ENCODE results near the gene MOV10. TPM values are rescaled to one million over a fixed set of nuclear protein-coding genes. Genes with fewer than 3 reads are reported as not detected.
A peak's percentile ranks its signal among the peaks of the same experiment; 100 is the strongest.

Gene MOV10
- total and polyA plus RNA-seq, 2 donors from 2014 or later = 60.6 to 62.5 TPM

DNA sequence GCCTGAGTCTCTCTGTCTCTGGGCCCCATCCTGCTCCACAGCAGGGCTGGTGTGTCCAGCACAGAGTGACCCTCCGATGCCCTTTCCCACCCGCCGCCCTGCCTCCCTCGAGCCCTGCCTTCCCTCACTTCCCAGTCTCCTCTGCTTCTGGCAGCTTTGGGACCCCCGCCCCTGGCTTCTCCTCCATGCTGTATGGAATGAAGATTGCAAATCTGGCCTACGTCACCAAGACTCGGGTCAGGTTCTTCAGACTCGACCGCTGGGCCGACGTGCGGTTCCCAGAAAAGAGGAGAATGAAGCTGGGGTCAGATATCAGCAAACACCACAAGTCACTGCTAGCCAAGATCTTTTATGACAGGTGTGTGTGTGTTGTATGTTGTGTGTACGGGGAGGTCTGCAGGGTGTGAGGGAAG lies 14.3 kb downstream of the MOV10 start:
- TF ChIP-seq, protein P1, sequence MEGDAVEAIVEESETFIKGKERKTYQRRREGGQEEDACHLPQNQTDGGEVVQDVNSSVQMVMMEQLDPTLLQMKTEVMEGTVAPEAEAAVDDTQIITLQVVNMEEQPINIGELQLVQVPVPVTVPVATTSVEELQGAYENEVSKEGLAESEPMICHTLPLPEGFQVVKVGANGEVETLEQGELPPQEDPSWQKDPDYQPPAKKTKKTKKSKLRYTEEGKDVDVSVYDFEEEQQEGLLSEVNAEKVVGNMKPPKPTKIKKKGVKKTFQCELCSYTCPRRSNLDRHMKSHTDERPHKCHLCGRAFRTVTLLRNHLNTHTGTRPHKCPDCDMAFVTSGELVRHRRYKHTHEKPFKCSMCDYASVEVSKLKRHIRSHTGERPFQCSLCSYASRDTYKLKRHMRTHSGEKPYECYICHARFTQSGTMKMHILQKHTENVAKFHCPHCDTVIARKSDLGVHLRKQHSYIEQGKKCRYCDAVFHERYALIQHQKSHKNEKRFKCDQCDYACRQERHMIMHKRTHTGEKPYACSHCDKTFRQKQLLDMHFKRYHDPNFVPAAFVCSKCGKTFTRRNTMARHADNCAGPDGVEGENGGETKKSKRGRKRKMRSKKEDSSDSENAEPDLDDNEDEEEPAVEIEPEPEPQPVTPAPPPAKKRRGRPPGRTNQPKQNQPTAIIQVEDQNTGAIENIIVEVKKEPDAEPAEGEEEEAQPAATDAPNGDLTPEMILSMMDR (IDR thresholded peaks at IDR 0.05; ENCODE audit: borderline replicate concordance, extremely low read depth, insufficient read depth) = no peak
- H3K9me3 ChIP-seq (ENCODE audit: control insufficient read depth in 2 of 3, insufficient read depth in 1 of 3, low read length in 3 of 3) = no peaks in the 10 kb centered on the region
- H3K27me3 ChIP-seq (ENCODE audit: control insufficient read depth, insufficient read depth, low read length) = no peaks in the 10 kb centered on the region
- DNase-seq = peak in 1 of 5 donors; percentile 67
- peaks cover 0 to 4% (median 0%) of the 10 kb centered on the region in 3 donors for H3K4me1 ChIP-seq (ENCODE audit: control insufficient read depth in 2 of 3, insufficient read depth in 2 of 3, low read depth in 1 of 3, low read length in 3 of 3)
- no peak overlapping the region for H3K9ac ChIP-seq (ENCODE audit: low read length in 3 of 3)
- peaks cover 4 to 26% (median 21%) of the 10 kb centered on the region in 3 donors for H3K36me3 ChIP-seq (ENCODE audit: control insufficient read depth in 2 of 3, insufficient read depth in 3 of 3, low read length in 3 of 3)
- intact Hi-C loops (cut with DNase I) = no loop called here
- H3K27ac ChIP-seq (ENCODE audit: low read depth in 2 of 2, low read length in 2 of 2) = no peak overlapping the region
- FAIRE-seq = no peak
- no peak overlapping the region for H3K4me3 ChIP-seq (ENCODE audit: low read length in 3 of 3)

DNA sequence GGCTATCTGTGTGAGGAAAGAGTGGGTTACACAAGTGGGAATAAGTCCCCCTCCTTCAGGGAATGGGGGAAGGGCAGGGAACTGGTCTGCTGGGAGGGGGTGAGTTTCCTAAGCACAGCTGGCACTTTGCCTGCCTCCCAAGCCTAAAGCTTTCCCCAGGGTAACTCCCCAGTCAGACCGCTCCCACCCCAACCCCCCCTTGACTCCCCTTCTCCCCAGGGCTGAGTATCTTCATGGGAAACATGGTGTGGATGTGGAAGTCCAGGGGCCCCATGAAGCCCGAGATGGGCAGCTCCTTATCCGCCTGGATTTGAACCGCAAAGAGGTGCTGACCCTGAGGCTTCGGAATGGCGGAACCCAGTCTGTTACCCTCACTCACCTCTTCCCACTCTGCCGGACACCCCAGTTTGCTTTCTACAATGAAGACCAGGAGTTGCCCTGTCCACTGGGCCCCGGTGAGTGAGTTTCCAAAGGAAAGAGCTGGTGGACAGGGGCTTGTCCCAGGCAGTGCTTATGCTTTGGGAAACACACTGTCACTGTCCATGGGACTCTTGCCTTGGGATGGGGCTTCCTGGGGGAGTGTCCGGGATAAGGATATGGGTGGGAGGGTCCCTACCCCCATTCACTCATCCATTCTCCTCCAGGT lies 14.9 kb downstream of the MOV10 start:
- Histone ChIP-seq H3K4me1 (ENCODE audit: control insufficient read depth in 2 of 3, insufficient read depth in 2 of 3, low read depth in 1 of 3, low read length in 3 of 3) (peaks cover 0 to 4% (median 0%) of the 10 kb centered on the region in 3 donors), H3K36me3 (ENCODE audit: control insufficient read depth in 2 of 3, insufficient read depth in 3 of 3, low read length in 3 of 3) (peaks cover 4 to 26% (median 26%) of the 10 kb centered on the region in 3 donors), H3K27ac (ENCODE audit: low read depth in 2 of 2, low read length in 2 of 2) (no peak overlapping the region), H3K9me3 (ENCODE audit: control insufficient read depth in 2 of 3, insufficient read depth in 1 of 3, low read length in 3 of 3) (no peaks in the 10 kb centered on the region), H3K9ac (ENCODE audit: low read length in 3 of 3) (no peak overlapping the region), H3K27me3 (ENCODE audit: control insufficient read depth, insufficient read depth, low read length) (no peaks in the 10 kb centered on the region), H3K4me3 (ENCODE audit: low read length in 3 of 3) (no peak overlapping the region)
- TF ChIP-seq, protein P1 (IDR thresholded peaks at IDR 0.05; ENCODE audit: borderline replicate concordance, extremely low read depth, insufficient read depth) = no peak
- DNase-seq (peak in 1 of 5 donors; percentile 46), FAIRE-seq (no peak)
- intact Hi-C loops (cut with DNase I) = no loop called here

DNA sequence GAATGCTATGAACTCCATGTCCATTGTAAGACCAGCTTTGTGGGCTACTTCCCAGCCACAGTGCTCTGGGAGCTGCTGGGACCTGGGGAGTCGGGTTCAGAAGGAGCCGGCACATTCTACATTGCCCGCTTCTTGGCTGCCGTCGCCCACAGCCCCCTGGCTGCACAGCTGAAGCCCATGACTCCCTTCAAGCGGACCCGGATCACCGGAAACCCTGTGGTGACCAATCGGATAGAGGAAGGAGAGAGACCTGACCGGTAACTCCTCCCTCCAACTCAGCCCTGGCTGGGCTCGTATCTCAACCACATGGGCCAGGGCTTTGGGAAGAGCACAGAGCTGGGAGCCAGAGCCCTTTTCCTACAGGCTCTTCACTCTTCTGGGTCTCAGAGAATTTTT lies 15.4 kb downstream of the MOV10 start:
- Histone ChIP-seq H3K9me3 (ENCODE audit: control insufficient read depth in 2 of 3, insufficient read depth in 1 of 3, low read length in 3 of 3) (no peaks in the 10 kb centered on the region), H3K4me1 (ENCODE audit: control insufficient read depth in 2 of 3, insufficient read depth in 2 of 3, low read depth in 1 of 3, low read length in 3 of 3) (peaks cover 0 to 4% (median 0%) of the 10 kb centered on the region in 3 donors), H3K36me3 (ENCODE audit: control insufficient read depth in 2 of 3, insufficient read depth in 3 of 3, low read length in 3 of 3) (peaks cover 4 to 31% (median 30%) of the 10 kb centered on the region in 3 donors), H3K27ac (ENCODE audit: low read depth in 2 of 2, low read length in 2 of 2) (no peak overlapping the region), H3K9ac (ENCODE audit: low read length in 3 of 3) (no peak overlapping the region), H3K27me3 (ENCODE audit: control insufficient read depth, insufficient read depth, low read length) (no peaks in the 10 kb centered on the region), H3K4me3 (ENCODE audit: low read length in 3 of 3) (no peak overlapping the region)
- intact Hi-C loops (cut with DNase I) = no loop called here
- DNase-seq (peak in 1 of 5 donors; percentile 35), FAIRE-seq (no peak)
- TF ChIP-seq, protein P1 (IDR thresholded peaks at IDR 0.05; ENCODE audit: borderline replicate concordance, extremely low read depth, insufficient read depth) = no peak

Measured in kidney (tissue), 14 donors.